ENCODE measurements around the gene PTF1A. TPM values are rescaled to one million over a fixed set of nuclear protein-coding genes. Genes with fewer than 3 reads are reported as not detected.

The PTF1A gene, protein sequence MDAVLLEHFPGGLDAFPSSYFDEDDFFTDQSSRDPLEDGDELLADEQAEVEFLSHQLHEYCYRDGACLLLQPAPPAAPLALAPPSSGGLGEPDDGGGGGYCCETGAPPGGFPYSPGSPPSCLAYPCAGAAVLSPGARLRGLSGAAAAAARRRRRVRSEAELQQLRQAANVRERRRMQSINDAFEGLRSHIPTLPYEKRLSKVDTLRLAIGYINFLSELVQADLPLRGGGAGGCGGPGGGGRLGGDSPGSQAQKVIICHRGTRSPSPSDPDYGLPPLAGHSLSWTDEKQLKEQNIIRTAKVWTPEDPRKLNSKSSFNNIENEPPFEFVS
- not detected in 2 replicates for total RNA-seq (2014; rRNA removed; shearing (Covaris generic))
- polyA plus RNA-seq (2014; cell fraction: nucleus; rRNA removed) = not detected in 2 replicates

DNA sequence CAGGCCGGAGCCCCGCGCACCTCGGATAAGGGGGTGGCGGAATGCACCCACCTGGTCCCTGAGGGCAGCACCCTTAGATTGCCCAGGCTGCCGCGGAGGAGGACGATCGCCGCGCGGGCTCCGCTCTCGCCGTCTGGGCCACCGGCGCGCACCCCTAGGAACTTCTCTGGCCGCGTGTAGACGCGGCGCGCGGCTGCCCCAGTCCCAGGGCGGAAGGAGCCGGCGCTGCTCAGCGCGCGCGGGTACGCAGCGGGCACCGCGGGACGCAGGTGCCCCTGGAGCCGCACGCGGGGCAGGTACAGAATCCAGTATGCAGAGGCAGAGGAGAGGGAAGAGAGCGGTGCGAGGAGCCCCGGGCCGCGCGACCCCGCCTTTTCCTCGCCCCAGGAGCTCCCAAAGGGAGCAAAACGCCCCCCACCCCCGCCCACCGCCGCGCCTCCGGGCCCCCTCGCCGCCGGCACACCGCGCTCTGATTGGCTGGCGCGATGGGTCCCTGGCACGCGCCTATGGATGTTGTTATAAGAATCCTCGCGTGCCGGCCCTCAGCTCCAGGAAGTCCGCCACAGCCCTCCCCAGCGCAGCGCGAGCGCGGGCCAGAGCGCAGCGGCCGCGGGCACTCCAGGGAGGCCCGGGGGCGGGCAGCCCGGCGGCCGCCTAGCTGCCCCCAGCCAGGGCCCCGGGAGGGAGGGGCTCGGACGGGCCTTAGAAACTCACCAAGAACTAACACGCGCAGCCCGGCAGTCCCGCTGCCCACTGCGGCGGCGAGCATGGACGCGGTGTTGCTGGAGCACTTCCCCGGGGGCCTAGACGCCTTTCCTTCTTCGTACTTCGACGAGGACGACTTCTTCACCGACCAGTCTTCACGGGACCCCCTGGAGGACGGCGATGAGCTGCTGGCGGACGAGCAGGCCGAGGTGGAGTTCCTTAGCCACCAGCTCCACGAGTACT lies at the start of gene PTF1A:
TSS of gene PTF1A (plus strand) at position 549 of the 948 bp plus-strand sequence. CDS start at position 768, 219 bp downstream.
- no peak for DNase-seq (ENCODE audit: extremely low read depth, low read depth)

DNA sequence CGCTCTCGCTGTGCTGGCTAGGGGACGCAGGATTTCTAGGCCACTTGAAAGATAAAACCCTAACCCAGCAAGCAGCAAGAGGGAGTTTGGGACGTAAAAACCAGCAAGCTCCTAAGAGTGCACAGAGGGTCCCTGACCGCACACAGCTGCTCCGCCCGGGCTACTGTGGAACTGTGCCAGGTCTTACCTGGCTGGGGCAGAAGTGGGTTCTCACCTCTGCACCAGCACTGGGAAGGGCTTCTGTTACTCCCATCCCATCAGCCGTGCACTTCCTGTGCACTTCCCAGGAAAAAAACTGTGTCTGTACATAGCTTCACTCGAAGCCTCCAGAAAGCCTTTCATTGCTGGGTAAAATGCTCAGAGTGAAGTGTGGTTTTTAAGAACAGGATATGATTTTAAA lies 45.9 kb upstream of the PTF1A start:
- no peak for DNase-seq (ENCODE audit: extremely low read depth, low read depth)

DNA sequence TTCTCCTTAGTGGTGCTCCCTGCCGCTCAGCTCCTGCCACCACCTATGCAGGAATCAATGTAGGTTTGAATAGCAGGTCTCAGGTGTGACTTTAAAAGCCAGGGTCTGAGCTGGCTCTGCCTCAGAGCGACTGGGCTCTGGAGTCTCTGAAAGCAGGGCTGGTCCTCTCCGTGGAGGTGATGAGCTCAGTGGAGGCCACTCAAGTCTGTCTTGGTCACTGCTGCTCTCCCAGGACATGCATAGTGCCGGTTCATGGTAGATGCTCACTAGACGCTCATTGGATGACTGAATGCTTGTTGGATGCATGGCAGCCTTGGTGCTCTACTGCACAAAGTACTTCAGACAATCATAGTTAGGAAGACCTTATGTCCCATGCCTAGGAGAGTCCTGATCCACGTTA lies 45.1 kb upstream of the PTF1A start:
- no peak for DNase-seq (ENCODE audit: extremely low read depth, low read depth)

DNA sequence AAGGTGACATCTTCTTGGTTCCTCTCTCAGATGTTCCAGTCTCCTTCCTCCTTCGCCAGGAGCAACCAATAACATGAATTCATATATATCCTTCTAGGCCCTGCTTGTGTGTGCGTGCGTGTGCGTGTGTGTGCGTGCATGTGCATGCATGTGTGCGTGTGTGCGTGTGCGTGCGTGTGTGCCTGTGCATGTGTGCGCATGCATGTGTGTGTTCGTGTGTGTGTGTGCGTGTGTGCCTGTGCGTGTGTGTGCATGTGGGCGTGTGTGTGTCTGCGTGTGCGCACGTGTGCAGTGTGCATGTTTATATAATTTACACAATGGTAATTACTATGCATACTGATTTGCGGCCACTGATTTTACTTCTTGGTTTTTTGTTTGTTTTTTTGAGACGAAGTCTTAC lies 43.9 kb upstream of the PTF1A start:
- DNase-seq (ENCODE audit: extremely low read depth, low read depth) = no peak

DNA sequence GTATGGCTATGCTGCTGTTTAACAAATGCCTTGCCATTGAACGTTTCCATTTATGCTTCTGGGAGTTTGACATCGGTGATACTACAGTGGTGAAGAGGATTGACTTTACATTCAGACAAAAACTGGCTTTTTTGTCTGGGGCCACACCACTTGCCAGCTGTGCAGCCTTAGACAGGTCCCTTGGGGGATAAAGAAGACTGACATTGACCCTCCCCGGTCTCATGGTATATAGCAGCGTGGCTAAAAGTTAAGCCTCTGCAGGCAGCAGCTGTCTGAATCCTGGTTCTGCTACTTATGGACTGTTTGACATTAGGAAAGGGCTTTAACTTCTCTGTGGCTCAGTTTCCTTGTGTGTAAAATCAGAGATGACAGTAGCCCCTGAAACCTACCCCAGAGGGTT lies 42.0 kb upstream of the PTF1A start:
- no peak for DNase-seq (ENCODE audit: extremely low read depth, low read depth)

DNA sequence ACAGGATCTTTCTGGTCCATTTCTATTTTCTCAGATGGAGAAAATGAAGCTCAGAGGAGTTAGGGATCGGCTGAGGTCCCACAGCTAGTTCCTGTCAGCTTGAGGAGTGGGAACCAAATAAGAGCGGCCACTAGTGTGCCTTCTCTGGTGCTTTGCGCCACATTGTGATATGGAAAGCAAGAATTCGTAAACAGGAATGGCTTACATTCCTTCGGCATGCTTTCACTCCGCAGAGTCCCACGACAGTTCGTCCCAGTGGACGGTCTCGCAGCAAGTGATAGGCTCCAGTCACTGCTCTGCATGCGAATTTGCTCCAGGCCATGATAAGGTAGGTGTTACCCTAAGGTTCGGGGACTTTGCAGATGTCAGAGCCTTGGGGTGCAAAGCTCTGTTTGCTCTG lies 41.5 kb upstream of the PTF1A start:
- no peak for DNase-seq (ENCODE audit: extremely low read depth, low read depth)

DNA sequence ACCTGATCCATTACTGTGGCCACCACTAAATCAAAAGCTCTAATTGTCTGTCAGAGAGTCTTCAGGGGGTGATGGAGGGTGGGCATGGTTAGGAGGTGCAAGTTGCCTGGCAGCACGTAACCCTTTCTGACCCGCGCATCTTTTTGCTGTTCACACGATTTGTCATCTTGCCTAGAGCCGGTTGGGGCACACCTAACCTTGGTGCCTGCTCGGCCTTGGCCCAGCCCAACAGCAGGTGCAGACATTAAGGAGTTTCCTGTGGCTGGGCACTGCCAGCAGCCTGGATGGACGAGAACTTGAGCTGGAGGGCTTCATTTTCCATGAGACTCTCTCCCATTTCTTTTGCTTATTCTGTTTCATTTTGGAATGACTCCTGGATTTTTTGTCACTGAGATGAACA lies 41.0 kb upstream of the PTF1A start:
- no peak for DNase-seq (ENCODE audit: extremely low read depth, low read depth)

DNA sequence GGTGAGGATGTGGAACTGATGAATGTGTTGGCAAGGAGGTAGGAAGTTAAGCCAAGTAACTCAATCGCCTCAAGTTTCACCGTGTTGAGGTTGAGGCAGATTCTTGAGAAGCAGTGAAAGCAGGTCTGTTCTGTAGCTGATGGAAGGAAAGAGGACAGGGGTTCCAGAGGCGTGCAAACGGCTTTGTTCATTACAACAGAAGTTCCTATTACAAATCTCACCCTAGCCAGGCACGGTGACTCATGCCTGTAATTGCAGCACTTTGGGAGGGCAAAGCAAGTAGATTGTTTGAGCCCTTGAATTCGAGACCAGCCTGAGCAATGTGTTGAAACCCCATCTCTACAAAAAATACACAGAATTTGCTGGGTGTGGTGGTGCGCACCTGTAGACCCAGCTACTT lies 36.9 kb upstream of the PTF1A start:
- no peak for DNase-seq (ENCODE audit: extremely low read depth, low read depth)

DNA sequence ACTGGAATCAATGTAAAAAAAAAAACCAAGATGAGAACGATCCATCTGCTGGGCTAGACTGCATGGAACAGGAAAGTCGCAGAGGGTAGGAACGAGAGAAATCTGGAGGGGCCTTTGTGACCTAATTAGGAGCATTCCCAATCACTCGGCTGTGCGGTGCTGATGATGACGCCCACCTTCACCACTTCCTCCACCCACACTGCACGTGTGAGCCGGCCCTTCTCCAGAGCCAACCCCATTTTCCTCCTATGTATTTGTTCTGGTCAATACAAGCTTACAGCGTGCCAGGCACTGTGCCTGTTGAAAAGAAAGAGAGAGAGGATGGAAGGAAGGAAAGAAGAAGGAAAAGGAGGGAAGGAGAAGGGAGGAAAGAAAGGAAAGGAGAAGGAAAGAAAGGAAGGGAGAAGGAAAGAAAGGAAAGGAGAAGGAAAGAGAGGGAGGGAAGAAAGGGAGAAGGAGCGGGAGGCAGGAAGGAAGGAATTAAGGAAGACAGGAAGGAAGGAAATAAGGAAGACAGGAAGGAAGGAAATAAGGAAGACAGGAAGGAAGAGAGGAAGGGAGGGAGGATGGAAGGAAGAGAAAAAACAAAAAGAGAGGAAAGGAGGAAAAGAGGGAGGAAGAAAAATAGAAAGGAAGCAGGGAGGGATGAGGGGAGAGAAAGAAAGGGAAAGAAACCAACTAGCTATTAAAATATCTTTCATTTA lies 35.5 kb upstream of the PTF1A start:
- no peak for DNase-seq (ENCODE audit: extremely low read depth, low read depth)

DNA sequence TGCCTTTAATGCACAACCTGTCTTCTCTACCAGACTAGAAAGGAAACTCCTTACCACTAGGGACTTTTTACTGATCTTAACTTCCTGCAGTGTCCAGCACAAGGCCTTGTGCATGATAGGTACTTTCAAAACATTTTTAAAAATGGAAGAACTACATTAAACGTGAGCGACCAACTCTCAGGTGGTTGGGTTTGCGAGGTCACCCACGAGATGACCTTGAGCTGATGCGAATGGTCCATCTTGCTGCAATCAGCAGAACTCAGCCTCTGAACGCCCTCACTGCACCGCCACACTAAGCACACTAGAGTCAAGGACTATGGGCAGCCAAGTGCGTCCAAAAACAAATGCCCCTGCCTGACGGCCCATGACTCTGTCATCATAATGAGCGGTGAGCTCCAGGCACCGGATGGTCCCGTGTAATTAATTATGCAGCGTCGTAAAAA lies 34.9 kb upstream of the PTF1A start:
- no peak for DNase-seq (ENCODE audit: extremely low read depth, low read depth)

DNA sequence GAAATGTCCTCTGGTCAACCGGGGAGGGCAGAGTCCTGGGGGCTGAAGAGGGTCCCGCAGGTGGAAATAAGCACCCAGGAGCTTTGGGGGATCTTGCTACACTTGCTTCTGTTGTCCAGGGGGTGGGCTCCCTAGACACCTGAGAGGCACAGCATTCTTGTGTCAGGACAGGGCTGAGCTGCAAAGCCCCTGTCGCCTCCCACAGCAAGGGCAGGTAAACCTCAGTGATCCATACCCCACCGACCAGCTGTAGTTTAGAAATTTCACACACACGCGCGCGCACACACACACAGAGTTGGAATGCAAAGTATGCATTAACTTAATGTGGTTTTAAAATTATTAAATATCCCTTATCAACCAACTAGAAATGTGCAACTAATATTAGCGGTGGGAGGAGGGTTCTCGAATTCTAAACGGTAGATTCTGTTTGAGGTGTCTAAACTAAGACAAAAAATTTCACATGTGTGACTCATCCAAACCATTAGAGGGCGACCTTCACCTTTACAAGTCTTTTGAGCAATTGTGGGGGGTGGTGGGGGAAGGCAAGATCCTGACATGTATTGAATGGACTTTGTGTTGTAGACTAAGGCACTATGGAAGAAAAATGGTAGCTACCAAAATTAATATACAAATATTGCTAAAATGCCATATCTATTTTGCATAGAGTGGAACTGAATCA lies 34.3 kb upstream of the PTF1A start:
- peak; percentile 15 for DNase-seq (ENCODE audit: extremely low read depth, low read depth)

DNA sequence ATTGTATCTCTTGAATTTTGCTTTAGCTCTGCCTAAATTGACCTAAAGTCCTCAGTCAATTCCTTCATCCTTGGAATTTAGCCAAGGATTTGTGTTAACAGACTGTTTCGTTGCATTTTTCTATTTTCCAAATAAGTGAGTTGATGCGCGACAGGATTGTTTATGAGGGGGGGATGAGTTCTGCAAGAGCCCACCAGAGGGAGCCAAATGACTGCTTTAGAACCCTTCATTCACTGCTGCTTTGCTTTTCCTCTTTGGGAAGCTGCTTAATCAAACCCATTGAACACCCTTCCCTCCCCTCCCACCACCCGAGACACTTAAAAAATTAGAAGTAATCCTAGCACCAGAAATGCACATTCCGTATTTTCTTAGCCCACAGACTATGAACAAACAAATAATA lies 33.7 kb upstream of the PTF1A start:
- peak; percentile 48 for DNase-seq (ENCODE audit: extremely low read depth, low read depth)

DNA sequence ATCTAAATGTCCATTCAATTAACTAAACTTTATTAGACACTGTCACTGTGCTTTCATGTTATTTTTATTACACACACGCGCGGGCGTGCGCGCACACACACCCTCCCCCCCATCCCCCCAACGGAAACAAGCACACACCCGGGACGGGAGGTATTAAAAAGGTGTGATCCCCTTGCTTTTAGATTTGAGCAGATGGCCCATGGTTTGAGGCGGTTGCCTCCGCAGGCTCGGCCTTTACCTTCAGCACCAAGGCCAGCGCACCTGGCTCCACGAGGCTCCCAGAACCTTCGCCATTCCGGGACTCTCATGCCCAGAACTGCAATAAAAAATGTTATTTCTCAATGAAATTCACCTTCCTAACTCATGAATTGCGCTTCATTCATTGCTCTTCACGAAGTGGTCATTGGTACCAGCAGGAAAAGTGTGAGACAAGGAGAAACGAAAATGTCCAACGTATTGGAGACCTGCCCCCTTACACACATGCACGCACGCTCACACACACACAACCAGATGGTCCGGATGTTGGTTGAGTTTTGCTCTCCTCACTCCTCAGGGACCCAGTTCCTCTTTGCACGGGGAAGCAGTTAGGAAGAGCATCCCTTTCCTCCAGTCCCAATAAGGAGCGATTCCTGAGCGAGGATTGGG lies 20.8 kb upstream of the PTF1A start:
- peak; percentile 7 for DNase-seq (ENCODE audit: extremely low read depth, low read depth)

DNA sequence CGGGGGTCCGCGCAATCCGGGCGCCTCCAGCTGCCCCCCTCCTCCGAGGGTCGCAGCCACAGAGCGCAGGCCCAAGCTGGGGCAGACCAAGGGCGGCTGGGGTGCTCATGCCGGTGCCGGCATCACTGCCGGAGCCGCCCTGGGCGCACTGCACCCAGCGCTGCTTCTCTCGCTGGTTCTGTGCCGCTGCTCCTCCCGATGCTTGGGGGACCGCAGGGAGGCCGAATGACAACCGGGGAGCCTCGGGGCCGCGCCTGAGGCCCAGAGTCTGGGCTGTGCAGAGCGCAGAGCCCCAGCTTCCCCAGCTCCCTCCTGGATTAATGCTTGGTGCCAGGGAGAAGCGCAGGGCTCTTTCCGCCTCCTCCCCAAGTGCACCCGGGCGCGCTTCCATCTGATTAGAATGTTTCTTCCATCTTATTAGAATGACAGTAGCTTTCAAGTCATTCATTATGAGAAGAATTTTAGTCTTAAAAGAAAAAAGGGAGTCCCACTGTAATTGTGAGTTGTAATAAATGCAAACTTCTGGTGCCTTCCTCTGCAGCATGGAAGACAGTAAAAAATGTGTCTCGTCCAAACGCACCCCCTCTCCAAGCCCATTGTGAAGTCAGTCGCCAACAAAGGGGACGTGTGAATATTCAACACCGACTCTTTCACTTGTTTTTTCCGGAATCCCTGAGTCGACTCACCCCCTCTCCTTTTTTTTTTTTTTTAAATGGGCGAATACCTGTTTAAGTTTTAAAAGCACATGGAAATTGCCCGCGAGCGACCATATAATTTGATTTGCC lies 19.5 kb upstream of the PTF1A start:
- no peak for DNase-seq (ENCODE audit: extremely low read depth, low read depth)

DNA sequence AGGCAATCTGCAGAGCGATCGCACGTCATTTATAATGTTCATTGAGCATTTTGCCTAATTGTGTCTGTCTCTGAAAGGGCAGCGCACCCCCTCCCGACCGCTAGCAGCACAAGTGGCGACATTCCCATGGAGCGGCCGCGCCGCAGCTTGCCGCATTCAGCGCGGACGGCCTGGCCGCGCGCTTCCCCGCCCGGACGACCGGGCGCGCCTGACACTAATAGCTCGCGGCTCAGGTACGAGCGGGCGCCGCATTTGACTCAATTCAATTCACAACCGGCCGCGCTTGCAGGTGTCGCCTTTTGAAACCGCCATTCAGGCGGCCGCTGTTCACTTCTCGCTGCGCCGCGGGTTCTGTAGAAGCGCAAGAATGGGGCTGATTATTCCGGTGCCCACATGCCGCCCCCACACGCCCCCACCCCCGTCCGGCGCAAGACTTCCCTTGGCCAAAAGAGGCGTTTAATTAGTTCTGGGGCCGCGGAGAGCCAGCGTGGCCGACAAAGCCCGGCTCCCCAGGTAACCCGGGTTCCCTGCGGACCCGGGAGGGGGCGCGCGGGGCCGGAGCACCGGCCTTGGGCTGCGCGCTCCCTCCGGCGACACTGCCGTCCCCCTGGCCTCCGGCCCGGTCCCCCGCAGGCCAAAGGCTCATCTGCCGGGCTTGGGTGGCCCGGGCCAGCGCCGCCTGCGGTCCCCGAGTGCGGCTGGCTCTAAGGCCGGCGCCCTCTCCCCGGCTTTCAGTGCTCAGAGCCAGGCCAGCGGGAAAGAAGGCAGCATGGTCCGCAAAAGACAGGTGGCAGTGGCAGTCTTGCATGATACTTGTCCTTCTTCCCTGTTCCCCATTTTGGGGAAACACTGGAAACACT lies 18.7 kb upstream of the PTF1A start:
- DNase-seq (ENCODE audit: extremely low read depth, low read depth) = no peak

DNA sequence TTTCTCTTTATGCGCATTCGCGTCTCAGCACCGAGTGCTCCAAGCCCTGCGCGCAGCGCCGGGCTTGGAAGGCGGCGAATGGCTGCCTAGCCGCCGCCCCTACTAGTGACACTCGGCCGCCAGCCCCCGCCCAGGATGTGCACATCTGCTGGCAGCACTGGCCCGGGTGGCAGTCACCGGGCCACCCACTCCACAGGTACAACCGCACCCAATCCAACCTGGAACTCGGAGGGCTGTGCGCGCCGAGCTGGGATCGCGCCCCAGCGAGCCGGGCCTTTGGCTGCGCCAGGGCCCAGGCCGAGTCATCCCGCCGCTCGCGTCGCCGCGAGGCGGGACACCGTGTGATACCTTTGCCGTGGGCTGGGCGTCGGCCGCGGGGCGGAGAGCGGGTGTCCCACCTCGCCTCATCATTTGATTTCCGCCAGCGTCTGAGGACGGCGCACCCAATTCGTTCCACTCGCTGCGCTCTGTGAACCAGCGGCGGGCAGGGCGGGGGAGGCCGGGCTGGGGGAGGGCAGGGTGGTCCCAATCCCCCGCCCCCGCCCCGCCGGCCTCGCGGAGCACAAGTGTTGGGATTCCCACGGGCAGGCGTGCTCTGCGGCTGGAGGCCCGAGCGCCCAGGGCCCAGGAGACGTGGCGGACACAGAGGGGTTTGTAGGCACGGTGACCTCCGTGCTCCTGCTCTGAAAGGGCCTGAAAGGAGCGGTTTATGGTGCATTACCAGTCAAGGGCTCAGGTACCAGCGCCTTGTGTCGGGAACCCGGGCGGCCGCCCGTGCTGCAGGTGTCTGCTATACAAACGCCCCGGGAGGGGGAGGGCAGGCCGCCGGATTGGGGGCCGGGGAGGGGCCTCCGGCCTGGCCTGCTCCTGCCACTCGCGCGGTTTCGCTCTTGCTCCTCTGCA lies 17.8 kb upstream of the PTF1A start:
- no peak for DNase-seq (ENCODE audit: extremely low read depth, low read depth)

DNA sequence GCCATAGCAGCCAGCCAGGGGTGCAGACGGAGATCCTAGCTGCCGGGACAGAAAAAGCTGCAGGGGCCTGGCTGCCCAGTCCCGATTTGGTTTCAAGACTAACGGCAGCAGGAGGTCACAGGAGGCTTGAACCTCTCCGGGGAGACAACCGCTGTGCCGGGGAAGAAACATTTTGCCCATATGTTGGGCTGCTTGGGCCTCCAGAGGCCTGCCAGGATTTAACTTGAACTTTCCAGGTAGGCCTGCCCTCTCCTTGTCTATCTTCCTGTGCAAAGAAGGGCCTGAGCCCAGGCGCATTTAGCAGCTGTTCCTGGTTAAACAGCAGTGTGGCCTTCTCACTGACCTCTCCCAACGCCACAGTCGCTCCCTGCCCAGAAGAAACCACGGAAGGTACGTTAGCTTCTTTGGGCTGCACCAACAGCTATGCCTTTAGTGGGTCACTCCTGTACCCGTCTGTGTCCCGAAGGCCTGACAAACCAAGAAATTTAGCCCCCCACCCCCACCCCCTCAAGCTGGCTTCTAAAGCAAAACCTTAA lies 17.1 kb upstream of the PTF1A start:
- no peak for DNase-seq (ENCODE audit: extremely low read depth, low read depth)

Data from NCI-H460 (cell line).